Muscle layer of colon (tissue), 2 donors: Measurements from ENCODE around the gene DMC1.

ENCODE experiments used
- H3K27ac ChIP-seq: one replicate; pipeline ENCODE4 v1.7.0; 2013; ENCODE audit warnings: low read depth, mild to moderate bottlenecking, low read length, moderate library complexity
- H3K27me3 ChIP-seq, 2 donors: one replicate each; pipeline ENCODE4 v1.7.0; 2013; ENCODE audit warnings: low read length in 2 of 2, mild to moderate bottlenecking in 2 of 2; ENCODE audit not compliant: insufficient read depth in 2 of 2, control insufficient read depth in 1 of 2
- H3K36me3 ChIP-seq: one replicate; pipeline ENCODE4 v1.7.0; 2013; ENCODE audit warnings: mild to moderate bottlenecking, low read length; ENCODE audit not compliant: insufficient read depth
- H3K4me1 ChIP-seq: one replicate; pipeline ENCODE4 v1.7.0; 2013; ENCODE audit warnings: mild to moderate bottlenecking, low read length; ENCODE audit not compliant: insufficient read depth
- H3K4me3 ChIP-seq, 2 donors: one replicate each; pipeline ENCODE4 v1.7.0; 2013; ENCODE audit warnings: low read length in 2 of 2, low read depth in 1 of 2, mild to moderate bottlenecking in 1 of 2, moderate library complexity in 1 of 2
- H3K9ac ChIP-seq: one replicate; pipeline ENCODE4 v1.7.0; 2013; ENCODE audit warnings: low read length
- H3K9me3 ChIP-seq: one replicate; pipeline ENCODE4 v1.7.0; 2013; ENCODE audit warnings: mild to moderate bottlenecking, low read length
- donor health status: abdominal sarcoma.
- donor health status: Adenocarcinoma of cecum.

DMC1 gene

GRCh38 chr22:38513063-38513462, 56.9 kb downstream of the DMC1 start:
- Histone ChIP-seq H3K27me3 (no peaks in the 10 kb centered on the region), H3K9me3 (no peaks in the 10 kb centered on the region), H3K36me3 (no peaks in the 10 kb centered on the region), H3K27ac (no peak overlapping the region), H3K4me1 (no peaks in the 10 kb centered on the region), H3K9ac (no peak overlapping the region), H3K4me3 (no peak overlapping the region)

- Histone ChIP-seq H3K4me3 (no peak overlapping the region), H3K27me3 (no peaks in the 10 kb centered on the region), H3K27ac (no peak overlapping the region), H3K9me3 (no peaks in the 10 kb centered on the region), H3K36me3 (no peaks in the 10 kb centered on the region), H3K4me1 (peaks cover 7% of the 10 kb centered on the region), H3K9ac (no peak overlapping the region)
Observed at GRCh38 chr22:38510416-38510970, 59.5 kb downstream of the DMC1 start.

GRCh38 chr22:38506118-38506962, 63.6 kb downstream of the DMC1 start, which contains the start of gene DDX17:
Gene DDX17, minus strand, starts transcription at chr22:38506311.
- Histone ChIP-seq H3K4me1 (peaks cover 38% of the 10 kb centered on the region), H3K27ac (peak within 1 kb of the TSS; percentile 95), H3K36me3 (peaks cover 10% of the 10 kb centered on the region), H3K4me3 (peak within 1 kb of the TSS; percentile 81 to 90), H3K9ac (peak within 1 kb of the TSS; percentile 88), H3K9me3 (no peaks in the 10 kb centered on the region), H3K27me3 (no peaks in the 10 kb centered on the region)

- Histone ChIP-seq H3K27me3 (no peaks in the 10 kb centered on the region), H3K4me1 (peaks cover 43% of the 10 kb centered on the region), H3K27ac (peak overlapping the region; percentile 91), H3K9me3 (no peaks in the 10 kb centered on the region), H3K9ac (peak overlapping the region; percentile 88), H3K4me3 (peak overlapping the region; percentile 81 to 90), H3K36me3 (peaks cover 14% of the 10 kb centered on the region)
Observed at GRCh38 chr22:38505541-38506117, 64.4 kb downstream of the DMC1 start.

- H3K27ac ChIP-seq = peak overlapping the region; percentile 91
- H3K9me3 ChIP-seq = no peaks in the 10 kb centered on the region
- H3K4me1 ChIP-seq = peaks cover 43% of the 10 kb centered on the region
- peak overlapping the region; percentile 88 for H3K9ac ChIP-seq
- no peaks in the 10 kb centered on the region for H3K27me3 ChIP-seq
- H3K4me3 ChIP-seq = peak overlapping the region; percentile 81 to 90
- peaks cover 20% of the 10 kb centered on the region for H3K36me3 ChIP-seq
Observed at GRCh38 chr22:38504731-38505540, 65.0 kb downstream of the DMC1 start.

- Histone ChIP-seq H3K4me1 (peaks cover 44% of the 10 kb centered on the region), H3K36me3 (peaks cover 39% of the 10 kb centered on the region), H3K9ac (peak overlapping the region; percentile 2), H3K9me3 (no peaks in the 10 kb centered on the region), H3K4me3 (peak overlapping the region in 1 of 2 donors; percentile 81), H3K27ac (no peak overlapping the region), H3K27me3 (no peaks in the 10 kb centered on the region)
Observed at GRCh38 chr22:38503021-38503420, 67.0 kb downstream of the DMC1 start.

- Histone ChIP-seq H3K36me3 (peaks cover 46% of the 10 kb centered on the region), H3K27ac (peak overlapping the region; percentile 17), H3K4me3 (peak overlapping the region in 1 of 2 donors; percentile 81)
Observed at GRCh38 chr22:38501797-38502672, 67.9 kb downstream of the DMC1 start.

GRCh38 chr22:38497869-38498268, 72.1 kb downstream of the DMC1 start:
- Histone ChIP-seq H3K4me1 (peaks cover 25% of the 10 kb centered on the region), H3K9ac (no peak overlapping the region), H3K27ac (no peak overlapping the region), H3K4me3 (no peak overlapping the region), H3K9me3 (no peaks in the 10 kb centered on the region), H3K27me3 (no peaks in the 10 kb centered on the region), H3K36me3 (peaks cover 82% of the 10 kb centered on the region)

More at GRCh38 chr22:38501797-38502672, 67.9 kb downstream of the DMC1 start:
- Histone ChIP-seq H3K27me3 (no peaks in the 10 kb centered on the region), H3K9ac (no peak overlapping the region), H3K4me1 (peaks cover 44% of the 10 kb centered on the region), H3K9me3 (no peaks in the 10 kb centered on the region)

- H3K4me3 ChIP-seq = no peak overlapping the region
- no peaks in the 10 kb centered on the region for H3K27me3 ChIP-seq
- H3K27ac ChIP-seq = no peak overlapping the region
- peaks cover 16% of the 10 kb centered on the region for H3K4me1 ChIP-seq
- no peaks in the 10 kb centered on the region for H3K9me3 ChIP-seq
- peaks cover 94% of the 10 kb centered on the region for H3K36me3 ChIP-seq
- no peak overlapping the region for H3K9ac ChIP-seq
Observed at GRCh38 chr22:38494939-38495338, 75.0 kb downstream of the DMC1 start.

- Histone ChIP-seq H3K27me3 (no peaks in the 10 kb centered on the region), H3K4me1 (peaks cover 20% of the 10 kb centered on the region), H3K9ac (no peak overlapping the region), H3K36me3 (peaks cover 94% of the 10 kb centered on the region), H3K9me3 (no peaks in the 10 kb centered on the region), H3K4me3 (no peak overlapping the region), H3K27ac (no peak overlapping the region)
Observed at GRCh38 chr22:38494498-38494897, 75.5 kb downstream of the DMC1 start.
